SK-N-SH treated with all-trans-retinoic acid at 6 μM for 48 hours (cell line): Measurements from ENCODE around the gene NF1.

Source experiments
- ATAC-seq: fragments of 200-7000 bp; cut with Tn5 transposase; 3 replicates; pipeline ENCODE4 v1.9.1; 2020; ENCODE audit warnings: mild to moderate bottlenecking, moderate library complexity
- ARNTL ChIP-seq: fragments of 450-650 bp; formaldehyde crosslinking; IDR thresholded peaks from 2 replicates; pipeline ENCODE4 v1.5.0; 2020; ENCODE audit warnings: low read depth, mild to moderate bottlenecking, moderate library complexity, borderline replicate concordance
- CREB5 ChIP-seq: fragments of 250-450 bp; sonication (Bioruptor Pico); IDR thresholded peaks from 2 replicates; pipeline ENCODE4 v1.5.1; 2020; ENCODE audit warnings: low read depth, mild to moderate bottlenecking, moderate library complexity
- CSDC2 ChIP-seq: fragments of 250-450 bp; sonication (Bioruptor Pico); IDR thresholded peaks from 2 replicates; pipeline ENCODE4 v1.5.0; 2020; ENCODE audit warnings: mild to moderate bottlenecking, moderate library complexity
- CSRNP3 ChIP-seq: fragments of 250-450 bp; sonication (Bioruptor Pico); IDR thresholded peaks from 2 replicates; pipeline ENCODE4 v1.5.1; 2021; ENCODE audit warnings: mild to moderate bottlenecking, moderate library complexity
- ESRRG ChIP-seq: fragments of 250-450 bp; sonication (Bioruptor Pico); IDR thresholded peaks from 2 replicates; pipeline ENCODE4 v1.6.1; 2021; ENCODE audit warnings: mild to moderate bottlenecking
- GLIS3 ChIP-seq: fragments of 250-450 bp; sonication (Bioruptor Pico); IDR thresholded peaks from 2 replicates; pipeline ENCODE4 v1.5.0; 2020; ENCODE audit warnings: mild to moderate bottlenecking, moderate library complexity
- ISL1 ChIP-seq: fragments of 250-450 bp; sonication (Bioruptor Pico); IDR thresholded peaks from 2 replicates; pipeline ENCODE4 v2.1.2; 2022; ENCODE audit warnings: mild to moderate bottlenecking, moderate library complexity
- OSR1 ChIP-seq: fragments of 250-450 bp; sonication (Bioruptor Pico); IDR thresholded peaks from 2 replicates; pipeline ENCODE4 v1.8.0; 2022; ENCODE audit warnings: moderate library complexity, mild to moderate bottlenecking, inconsistent platforms
- PATZ1 ChIP-seq: fragments of 250-450 bp; sonication (Bioruptor Pico); IDR thresholded peaks from 2 replicates; pipeline ENCODE4 v1.8.0; 2020; ENCODE audit warnings: mild to moderate bottlenecking, moderate library complexity, borderline replicate concordance
- POU6F1 ChIP-seq: fragments of 250-450 bp; sonication (Bioruptor Pico); IDR thresholded peaks from 2 replicates; pipeline ENCODE4 v1.8.0; 2021; ENCODE audit warnings: low read depth, mild to moderate bottlenecking, moderate library complexity, borderline replicate concordance
- PPARA ChIP-seq: fragments of 250-450 bp; sonication (Bioruptor Pico); IDR thresholded peaks from 2 replicates; pipeline ENCODE4 v1.5.0; 2020; ENCODE audit warnings: mild to moderate bottlenecking, borderline replicate concordance
- SNAI2 ChIP-seq: fragments of 250-450 bp; sonication (Bioruptor Pico); IDR thresholded peaks from 2 replicates; pipeline ENCODE4 v1.5.0; 2020; ENCODE audit warnings: mild to moderate bottlenecking, moderate library complexity
- TOX ChIP-seq: fragments of 250-450 bp; sonication (Bioruptor Pico); IDR thresholded peaks from 2 replicates; pipeline ENCODE4 v1.8.0; 2021; ENCODE audit warnings: mild to moderate bottlenecking, moderate library complexity, borderline replicate concordance
- TSHZ2 ChIP-seq: fragments of 250-450 bp; sonication (Bioruptor Pico); IDR thresholded peaks from 2 replicates; pipeline ENCODE4 v1.5.0; 2020; ENCODE audit warnings: mild to moderate bottlenecking, moderate library complexity
- ZC3H10 ChIP-seq: fragments of 250-450 bp; sonication (Bioruptor Pico); IDR thresholded peaks from 2 replicates; pipeline ENCODE4 v1.5.1; 2021; ENCODE audit warnings: mild to moderate bottlenecking, moderate library complexity
- ZFP3 ChIP-seq: fragments of 250-450 bp; sonication (Bioruptor Pico); IDR thresholded peaks from 2 replicates; pipeline ENCODE4 v1.5.0; 2020; ENCODE audit warnings: mild to moderate bottlenecking, moderate library complexity
- ZFP30 ChIP-seq: fragments of 450-650 bp; formaldehyde crosslinking; IDR thresholded peaks from 2 replicates; pipeline ENCODE4 v1.5.0; 2022; ENCODE audit warnings: mild to moderate bottlenecking, moderate library complexity
- ZNF565 ChIP-seq: fragments of 450-650 bp; formaldehyde crosslinking; conservative IDR thresholded peaks from 2 replicates; pipeline ENCODE4 v1.5.0; 2020; ENCODE audit warnings: low read depth, mild to moderate bottlenecking, moderate library complexity
- ZNF8 ChIP-seq: fragments of 450-650 bp; formaldehyde crosslinking; IDR thresholded peaks from 2 replicates; pipeline ENCODE4 v1.5.0; 2020; ENCODE audit warnings: mild to moderate bottlenecking, moderate library complexity

The NF1 gene

GRCh38 chr17:31064707-31065106 lies 30.1 kb upstream of the NF1 start:
- TF ChIP-seq ZNF8 (CRISPR knock-in tag): no peak
- TF ChIP-seq ZFP3 (CRISPR knock-in tag): no peak
- no peak for TF ChIP-seq ARNTL (CRISPR knock-in tag)
- TF ChIP-seq TOX: no peak
- no peak for TF ChIP-seq TSHZ2
- no peak for TF ChIP-seq ZNF565 (CRISPR knock-in tag)
- TF ChIP-seq PPARA (CRISPR knock-in tag): no peak
- TF ChIP-seq ZFP30 (CRISPR knock-in tag): no peak
- no peak for TF ChIP-seq CSRNP3 (CRISPR knock-in tag)
- TF ChIP-seq SNAI2 (CRISPR knock-in tag): no peak
- no peak for TF ChIP-seq ESRRG (CRISPR knock-in tag)
- no peak for ATAC-seq

- peak; percentile 80 for ATAC-seq
- TF ChIP-seq ZC3H10 (CRISPR knock-in tag) (no peak), CSDC2 (CRISPR knock-in tag) (0 out of 2 replicates have a peak, but pooled peaks have one; percentile 19)
These were observed 27.0 kb upstream of the NF1 start for GRCh38 chr17:31067691-31068184.

GRCh38 chr17:31068291-31068690 lies 26.5 kb upstream of the NF1 start:
- TF ChIP-seq CREB5 (CRISPR knock-in tag) (no peak), ARNTL (CRISPR knock-in tag) (no peak), ZFP30 (CRISPR knock-in tag) (no peak), SNAI2 (CRISPR knock-in tag) (no peak), ZNF8 (CRISPR knock-in tag) (no peak), ESRRG (CRISPR knock-in tag) (no peak), ZNF565 (CRISPR knock-in tag) (no peak)

GRCh38 chr17:31072186-31072585 lies 22.6 kb upstream of the NF1 start:
- peak; percentile 56; the same call in 1 of the 2 replicates for TF ChIP-seq ISL1 (CRISPR knock-in tag)
- no peak for TF ChIP-seq ZNF565 (CRISPR knock-in tag)
- ATAC-seq: no peak

More at GRCh38 chr17:31068291-31068690, 26.5 kb upstream of the NF1 start:
- peak; percentile 51 for ATAC-seq

- ATAC-seq: no peak
- no peak for TF ChIP-seq ESRRG (CRISPR knock-in tag)
- TF ChIP-seq ZNF8 (CRISPR knock-in tag): no peak
- TF ChIP-seq PATZ1: no peak
- TF ChIP-seq CREB5 (CRISPR knock-in tag): no peak
- no peak for TF ChIP-seq ZFP3 (CRISPR knock-in tag)
- no peak for TF ChIP-seq GLIS3 (CRISPR knock-in tag)
- no peak for TF ChIP-seq TSHZ2
- TF ChIP-seq CSDC2 (CRISPR knock-in tag): no peak
- TF ChIP-seq PPARA (CRISPR knock-in tag): no peak
- TF ChIP-seq POU6F1 (CRISPR knock-in tag): no peak
- TF ChIP-seq TOX: no peak
- no peak for TF ChIP-seq OSR1 (CRISPR knock-in tag)
- TF ChIP-seq SNAI2 (CRISPR knock-in tag): no peak
These were observed 21.4 kb upstream of the NF1 start for GRCh38 chr17:31073411-31073810.
